ENCODE results near the gene PTPN12.
A peak's percentile ranks its signal among the peaks of the same experiment; 100 is the strongest.
"Not testable (repeated sequence)": the region's sequence is repeated elsewhere in the genome, so short reads cannot be mapped to it uniquely, and the experiment has no call there.

PTPN12 gene

GRCh38 chr7:77538281-77539212 lies 1.5 kb downstream of the PTPN12 start:
- peak; percentile 48 for DNase-seq (ENCODE audit: low spot score)

DNA sequence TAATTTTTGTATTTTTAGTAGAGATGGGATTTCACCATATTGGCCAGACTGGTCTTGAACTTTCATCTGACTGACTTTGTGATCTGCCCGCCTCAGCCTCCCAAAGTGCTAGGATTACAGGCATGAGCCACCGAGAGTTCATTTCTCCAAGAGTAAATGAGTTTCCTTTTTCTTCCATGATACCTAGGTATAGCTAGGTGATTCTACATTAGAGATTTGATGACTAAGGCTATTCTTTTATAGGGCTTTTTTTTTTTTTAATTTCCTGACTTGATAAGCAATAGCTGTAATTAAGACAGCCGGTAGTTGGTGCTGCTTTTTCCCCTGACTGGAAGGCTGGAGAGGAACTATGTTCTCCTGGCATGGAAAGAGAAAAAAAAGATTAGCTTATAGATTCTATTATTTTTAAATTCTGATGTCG lies 3.3 kb downstream of the PTPN12 start:
- DNase-seq (ENCODE audit: low spot score), result no peak

- DNase-seq (ENCODE audit: low spot score), result not testable (repeated sequence)
Observed at GRCh38 chr7:77540993-77541392, 3.9 kb downstream of the PTPN12 start.

DNA sequence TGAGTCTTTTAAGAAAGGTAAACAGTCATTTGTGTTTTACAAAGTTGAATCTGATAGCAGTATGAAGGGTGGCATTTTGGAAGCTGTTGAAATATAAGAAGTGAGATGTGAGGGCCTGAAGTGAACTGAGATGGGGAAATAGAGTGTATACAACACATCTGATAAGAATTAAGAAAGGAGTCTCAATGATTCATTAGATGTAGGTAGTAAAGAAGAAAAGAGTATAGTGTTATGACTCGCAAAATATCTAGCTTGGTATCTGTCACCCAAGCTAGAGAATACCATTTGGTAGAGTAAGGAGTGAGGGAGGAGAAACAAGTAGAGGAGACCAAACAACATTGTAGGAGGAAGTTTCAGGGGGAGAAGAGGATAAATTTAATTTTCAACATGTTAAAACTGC lies 5.3 kb downstream of the PTPN12 start:
- DNase-seq (ENCODE audit: low spot score), result no peak

- no peak for DNase-seq (ENCODE audit: low spot score)
Observed at GRCh38 chr7:77542895-77543294, 5.8 kb downstream of the PTPN12 start.

- no peak for DNase-seq (ENCODE audit: low spot score)
Observed at GRCh38 chr7:77543910-77544309, 6.8 kb downstream of the PTPN12 start.

GRCh38 chr7:77544518-77544917 lies 7.4 kb downstream of the PTPN12 start:
- DNase-seq (ENCODE audit: low spot score), result no peak

- no peak for DNase-seq (ENCODE audit: low spot score)
Observed at GRCh38 chr7:77548206-77548605, 11.1 kb downstream of the PTPN12 start.

DNA sequence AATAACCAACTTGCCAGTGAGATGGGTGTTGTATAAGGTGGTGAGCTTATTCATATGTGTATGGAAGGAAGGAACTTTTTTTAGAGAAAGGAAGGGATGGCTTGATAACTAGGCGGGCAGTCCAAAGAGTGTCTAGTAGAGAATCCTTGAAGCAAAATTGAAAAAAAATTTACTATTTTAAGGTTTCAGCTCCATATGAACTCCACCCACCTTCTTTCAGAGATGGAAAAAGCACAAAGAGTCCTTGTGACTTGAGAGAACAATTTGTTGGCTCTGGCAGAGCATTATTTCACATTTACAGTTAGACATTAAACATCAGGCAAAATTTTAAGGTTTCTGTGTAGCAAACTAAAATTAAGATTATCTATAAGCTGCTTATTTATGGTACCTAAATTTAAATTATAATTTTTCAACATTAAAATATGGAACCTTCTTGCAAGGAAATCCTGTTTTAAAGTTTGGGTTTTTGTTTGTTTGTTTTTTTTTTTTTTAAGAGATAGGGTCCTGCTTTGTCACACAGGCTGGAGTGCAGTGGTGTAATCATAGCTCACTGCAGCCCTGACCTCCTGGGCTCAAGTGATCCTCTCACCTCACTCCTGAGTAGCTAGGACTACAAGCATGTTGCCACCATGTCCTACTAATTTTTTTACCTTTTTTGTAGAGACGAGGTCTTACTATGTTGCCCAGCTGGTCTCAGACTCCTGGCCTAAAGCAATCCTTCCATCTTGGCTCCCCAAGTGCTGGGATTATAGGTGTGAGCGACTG lies 12.2 kb downstream of the PTPN12 start:
- no peak for DNase-seq (ENCODE audit: low spot score)

DNA sequence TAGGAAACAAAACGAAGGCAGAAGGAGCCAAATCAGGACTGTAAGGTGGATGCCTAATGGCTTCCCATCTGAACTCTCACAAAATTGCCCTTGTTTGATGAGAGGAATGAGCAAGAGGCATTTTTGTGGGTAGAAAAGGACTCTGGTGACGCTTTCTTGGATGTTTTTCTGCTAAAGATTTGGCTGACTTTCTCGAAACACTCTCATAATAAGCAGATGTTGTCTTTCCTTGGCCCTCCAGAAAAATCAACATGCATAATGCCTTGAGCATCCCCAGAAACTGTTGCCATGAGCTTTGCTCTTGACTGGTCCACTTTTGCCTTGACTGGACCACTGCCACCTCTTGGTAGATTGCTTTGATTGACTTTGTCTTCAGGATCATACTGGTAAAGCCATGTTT lies 13.5 kb downstream of the PTPN12 start:
- DNase-seq (ENCODE audit: low spot score), result no peak

DNA sequence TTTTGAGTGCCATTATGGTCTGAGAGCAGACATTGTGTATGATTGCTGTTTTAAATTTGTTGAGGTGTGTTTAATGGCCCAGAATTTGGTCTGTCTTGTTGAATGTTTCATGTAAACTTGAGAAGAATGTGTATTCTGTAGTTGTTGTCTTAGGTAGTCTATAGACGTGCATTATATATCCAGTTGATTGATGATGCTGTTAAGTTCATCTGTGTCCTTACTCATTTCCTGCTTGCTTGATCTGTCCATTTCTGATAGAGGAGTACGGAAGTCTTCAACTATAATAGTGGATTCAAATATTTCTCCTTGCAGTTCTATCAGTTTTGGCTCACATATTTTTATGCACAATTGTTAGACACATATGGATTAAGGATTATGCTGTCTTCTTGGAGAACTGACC lies 16.0 kb downstream of the PTPN12 start:
- DNase-seq (ENCODE audit: low spot score), result no peak

- DNase-seq (ENCODE audit: low spot score), result no peak
Observed at GRCh38 chr7:77558284-77558967, 21.3 kb downstream of the PTPN12 start.

- no peak for DNase-seq (ENCODE audit: low spot score)
Observed at GRCh38 chr7:77561352-77561751, 24.3 kb downstream of the PTPN12 start.

- no peak for DNase-seq (ENCODE audit: low spot score)
Observed at GRCh38 chr7:77563275-77563674, 26.2 kb downstream of the PTPN12 start.

GRCh38 chr7:77565917-77566316 lies 28.8 kb downstream of the PTPN12 start:
- DNase-seq (ENCODE audit: low spot score), result no peak

DNA sequence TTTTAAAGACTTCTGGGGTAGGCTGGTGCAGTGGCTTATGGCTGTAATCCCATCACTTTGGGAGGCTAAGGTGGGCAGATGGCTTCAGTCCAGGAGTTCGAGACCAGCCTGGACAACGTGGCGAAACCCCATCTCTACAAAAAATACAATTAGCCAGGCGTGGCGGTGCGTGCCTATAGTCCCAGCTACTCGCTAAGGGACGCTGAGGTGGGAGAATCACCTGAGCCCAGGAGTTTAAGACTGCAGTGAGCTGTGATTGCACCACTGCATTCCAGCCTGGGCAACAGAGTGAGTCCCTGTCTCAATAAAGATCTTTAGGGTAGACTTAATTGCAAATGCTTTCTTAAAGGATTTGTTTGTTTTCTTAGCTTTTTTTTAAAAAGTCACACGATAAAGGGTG lies 29.3 kb downstream of the PTPN12 start:
- no peak for DNase-seq (ENCODE audit: low spot score)

- DNase-seq (ENCODE audit: low spot score), result no peak
Observed at GRCh38 chr7:77569514-77570232, 32.6 kb downstream of the PTPN12 start.

DNA sequence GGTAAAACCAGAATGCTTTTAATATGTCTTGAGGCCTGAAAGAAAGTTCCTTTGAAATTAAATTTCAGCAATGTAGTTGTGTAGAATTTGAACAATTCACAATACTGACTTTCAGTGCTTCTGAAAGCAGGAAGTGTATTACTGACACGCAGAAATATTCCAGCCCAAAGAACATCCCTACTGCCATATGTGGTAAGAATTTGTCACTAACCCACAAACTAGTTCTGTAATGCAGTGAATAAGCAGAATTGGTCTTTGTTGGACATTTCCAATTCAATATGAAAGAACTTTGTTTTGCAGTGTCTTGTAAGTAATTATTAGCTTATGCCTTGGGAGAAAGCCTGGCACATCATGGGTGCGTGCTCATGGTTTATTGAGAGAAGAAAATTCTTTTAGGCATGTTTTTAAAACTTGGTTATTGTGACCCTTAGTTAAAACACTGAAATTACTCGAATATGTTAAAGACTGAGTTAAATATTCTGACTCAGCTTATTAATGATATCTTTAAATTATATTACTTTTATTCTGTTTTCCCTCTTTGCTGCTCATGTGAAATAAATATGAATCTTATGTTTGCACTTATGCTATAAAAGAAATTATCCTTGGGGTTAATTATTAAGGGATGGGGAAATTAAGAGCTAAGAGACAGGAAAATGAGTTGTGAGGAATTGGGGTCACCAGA lies 33.4 kb downstream of the PTPN12 start:
- no peak for DNase-seq (ENCODE audit: low spot score)

- no peak for DNase-seq (ENCODE audit: low spot score)
Observed at GRCh38 chr7:77571801-77572200, 34.7 kb downstream of the PTPN12 start.

- DNase-seq (ENCODE audit: low spot score), result no peak
Observed at GRCh38 chr7:77575187-77575586, 38.1 kb downstream of the PTPN12 start.

- DNase-seq (ENCODE audit: low spot score), result no peak
Observed at GRCh38 chr7:77576856-77577255, 39.8 kb downstream of the PTPN12 start.

Data from NAMALWA (cell line).